ENCODE data around the gene ETS1. TPM values are rescaled to one million over a fixed set of nuclear protein-coding genes. Genes with fewer than 3 reads are reported as not detected.

The ETS1 gene
- total RNA-seq, 2 experiments from 2014 or later: 436 to 444 TPM

DNA sequence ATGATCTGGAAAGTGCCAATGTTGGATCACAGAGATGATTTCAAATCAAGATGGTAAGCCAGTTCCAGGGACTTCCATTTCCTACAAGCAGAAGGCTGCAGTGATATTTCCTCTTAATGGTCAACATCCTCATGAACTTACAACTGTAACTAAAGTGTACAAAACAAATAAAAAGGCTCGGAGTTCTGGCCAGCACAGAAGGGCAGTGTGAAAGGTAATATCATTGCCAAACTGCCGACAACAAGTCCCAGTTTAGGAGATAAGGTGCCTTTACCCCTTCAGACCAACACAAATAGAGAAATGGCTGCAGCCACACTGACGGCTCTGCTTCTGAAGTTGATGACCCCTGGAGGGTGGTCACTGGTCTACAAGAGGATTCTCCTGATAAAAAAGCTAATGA, 91.1 kb downstream of the ETS1 start:
- intact Hi-C loops (cut with micrococcal nuclease): no loop called here
- no peaks in the 10 kb centered on the region for H3K27me3 Mint-ChIP-seq
- no peaks in the 10 kb centered on the region for H3K9me3 Mint-ChIP-seq
- ChIA-PET POLR2A (interaction anchor here (1.0 to 18.8 kb wide), 6 partner anchors 9 to 154 kb away, joined by 5 to 600 read pairs (median 8); no protein-coding TSS in a partner anchor), CTCF (interaction anchor here (1.2 to 2.3 kb wide), 7 partner anchors 10 to 206 kb away, joined by 3 to 10 read pairs (median 6); no protein-coding TSS in a partner anchor)
- peak overlapping the region; percentile 91 for H3K27ac Mint-ChIP-seq
- DNase-seq: no peak
- peak overlapping the region; percentile 71 for H3K4me3 Mint-ChIP-seq
- H3K36me3 Mint-ChIP-seq: peaks cover 78% of the 10 kb centered on the region
- H3K4me1 Mint-ChIP-seq (ENCODE audit: low read depth): peaks cover 95% of the 10 kb centered on the region

DNA sequence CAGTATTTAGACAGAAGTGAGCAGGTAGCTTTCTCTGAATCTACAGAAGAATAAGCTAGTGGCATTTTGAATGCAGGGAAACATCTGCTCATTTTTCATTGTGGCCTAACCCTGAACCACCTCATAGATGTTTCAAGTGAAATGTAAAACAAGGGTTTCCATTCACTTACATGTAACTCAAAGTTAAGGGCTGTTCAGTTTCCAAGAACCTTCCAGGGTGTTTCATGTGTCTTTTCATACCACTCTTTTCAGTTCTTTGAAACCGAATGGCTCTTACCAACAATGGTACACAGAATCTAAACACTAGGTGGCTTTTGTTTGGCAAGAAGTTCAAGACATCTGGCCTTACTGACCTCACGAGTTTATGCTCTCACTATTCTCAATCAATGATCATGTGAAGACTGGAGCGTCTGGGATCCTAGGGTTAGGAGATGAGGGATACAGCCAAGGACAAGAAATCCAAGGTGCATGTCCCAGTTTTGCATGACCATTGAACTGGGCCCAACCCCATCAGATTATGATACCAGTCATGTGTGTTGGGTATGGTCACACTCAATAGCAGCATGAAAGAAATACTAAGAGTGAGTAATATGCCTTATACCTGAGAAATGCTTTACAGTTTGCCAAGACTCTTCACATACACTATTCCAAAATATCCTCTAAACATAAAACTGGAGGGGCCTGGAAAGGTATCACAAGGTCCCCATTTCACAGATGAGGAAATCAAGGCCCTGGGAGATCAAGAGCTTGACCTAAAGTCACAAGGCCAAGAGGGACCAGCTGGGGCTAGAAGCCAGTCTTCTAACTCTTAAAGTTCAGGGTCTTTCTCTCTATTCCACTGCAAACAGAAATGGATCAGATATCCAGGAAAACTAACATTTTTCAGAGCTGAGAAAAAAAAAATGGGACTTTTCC, 92.7 kb downstream of the ETS1 start:
- no peak for DNase-seq
- ChIA-PET CTCF (interaction anchor here (0.7 to 4.9 kb wide), 11 partner anchors 10 to 323 kb away, joined by 3 to 29 read pairs (median 6); no protein-coding TSS in a partner anchor), POLR2A (interaction anchor here (0.5 to 14.5 kb wide), 12 partner anchors 13 to 206 kb away, joined by 3 to 407 read pairs (median 4); partner anchors contain the start of gene FLI1)
- Mint-ChIP-seq H3K27me3 (no peaks in the 10 kb centered on the region), H3K4me1 (ENCODE audit: low read depth) (peaks cover 95% of the 10 kb centered on the region), H3K9me3 (no peaks in the 10 kb centered on the region), H3K36me3 (peaks cover 77% of the 10 kb centered on the region), H3K4me3 (peak overlapping the region; percentile 57), H3K27ac (peak overlapping the region; percentile 91)
- intact Hi-C loops (cut with micrococcal nuclease): loop anchor here (1.0 to 5.0 kb wide), 7 partner anchors 9 to 262 kb away; no protein-coding TSS in a partner anchor

- CTCF ChIA-PET: interaction anchor here (0.9 to 4.9 kb wide), 15 partner anchors 9 to 337 kb away, joined by 3 to 29 read pairs (median 4); no protein-coding TSS in a partner anchor
- intact Hi-C loops (cut with micrococcal nuclease): loop anchor here (1.0 to 5.0 kb wide), 2 partner anchors 58 to 151 kb away; no protein-coding TSS in a partner anchor
- H3K27me3 Mint-ChIP-seq: no peaks in the 10 kb centered on the region
- peaks cover 95% of the 10 kb centered on the region for H3K4me1 Mint-ChIP-seq (ENCODE audit: low read depth)
- H3K27ac Mint-ChIP-seq: peak overlapping the region; percentile 91
- peaks cover 79% of the 10 kb centered on the region for H3K36me3 Mint-ChIP-seq
- POLR2A ChIA-PET: interaction anchor here (0.6 to 14.5 kb wide), 14 partner anchors 12 to 205 kb away, joined by 3 to 407 read pairs (median 4); no protein-coding TSS in a partner anchor
- no peaks in the 10 kb centered on the region for H3K9me3 Mint-ChIP-seq
- peak overlapping the region; percentile 68 for H3K4me3 Mint-ChIP-seq
- no peak for DNase-seq
These were observed 93.8 kb downstream of the ETS1 start for GRCh38 chr11:128493570-128493965.

DNA sequence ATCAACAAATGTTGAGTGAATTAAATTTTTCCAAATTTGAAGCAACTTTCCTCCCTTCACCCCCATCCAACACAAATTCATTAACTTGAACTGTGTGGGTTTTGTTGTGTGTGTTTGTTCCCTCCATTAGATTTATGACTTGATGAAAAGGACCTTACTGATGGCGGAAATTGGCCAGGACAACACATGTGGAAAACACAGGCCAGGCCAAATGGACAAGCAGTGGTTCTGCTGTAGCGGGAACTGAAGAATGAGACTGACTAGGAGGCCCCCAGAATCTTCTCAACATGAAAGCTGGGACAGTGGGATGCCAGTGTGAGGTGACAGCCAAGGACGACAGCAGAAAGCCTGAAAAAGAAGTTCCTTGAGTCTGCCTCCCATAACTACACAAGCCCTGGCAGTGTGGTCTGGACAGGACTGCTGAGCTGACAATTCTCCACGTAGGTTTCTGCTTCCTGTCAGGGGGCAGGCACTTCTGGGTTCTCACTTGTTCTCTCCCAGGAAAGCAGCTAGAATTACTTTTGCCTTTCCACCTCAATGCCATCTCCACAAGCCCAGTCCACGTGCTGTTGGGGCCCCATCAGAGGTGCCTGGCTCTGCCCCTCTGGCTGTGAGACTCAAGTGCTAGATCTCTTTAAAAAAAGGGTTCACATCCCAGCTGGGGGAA, 94.3 kb downstream of the ETS1 start:
- no peaks in the 10 kb centered on the region for H3K9me3 Mint-ChIP-seq
- DNase-seq: peak; percentile 67
- peaks cover 84% of the 10 kb centered on the region for H3K36me3 Mint-ChIP-seq
- peak overlapping the region; percentile 68 for H3K4me3 Mint-ChIP-seq
- H3K27ac Mint-ChIP-seq: peak overlapping the region; percentile 91
- H3K27me3 Mint-ChIP-seq: no peaks in the 10 kb centered on the region
- H3K4me1 Mint-ChIP-seq (ENCODE audit: low read depth): peaks cover 96% of the 10 kb centered on the region
- CTCF ChIA-PET: interaction anchor here (0.9 to 4.9 kb wide), 15 partner anchors 9 to 338 kb away, joined by 3 to 29 read pairs (median 4); no protein-coding TSS in a partner anchor
- intact Hi-C loops (cut with micrococcal nuclease): loop anchor here (1.0 to 5.0 kb wide), 2 partner anchors 58 to 151 kb away; no protein-coding TSS in a partner anchor
- POLR2A ChIA-PET: interaction anchor here (0.6 to 14.5 kb wide), 12 partner anchors 11 to 204 kb away, joined by 3 to 407 read pairs (median 6); no protein-coding TSS in a partner anchor

DNA sequence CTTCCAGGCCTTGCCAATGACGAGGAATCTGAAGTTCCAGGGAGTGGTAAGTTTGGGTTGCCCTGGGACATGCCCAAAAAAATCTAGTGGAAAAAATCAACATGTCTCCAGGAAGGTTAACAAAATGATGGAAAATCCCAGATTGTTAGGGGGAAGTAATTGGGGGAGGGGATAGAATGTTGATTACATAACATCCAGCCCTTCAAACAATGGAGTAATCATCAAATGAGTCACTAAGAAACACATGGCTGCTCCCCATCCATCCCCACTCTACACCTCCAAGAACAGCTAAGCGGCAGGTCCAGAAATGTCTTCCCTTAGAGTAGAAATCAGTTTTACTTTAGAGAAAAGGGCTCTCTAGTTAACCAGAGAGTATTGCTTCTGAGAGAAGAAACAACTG, 94.9 kb downstream of the ETS1 start:
- no peak for DNase-seq

GRCh38 chr11:128491195-128491936, 96.0 kb downstream of the ETS1 start:
- Mint-ChIP-seq H3K9me3 (no peaks in the 10 kb centered on the region), H3K27ac (peak overlapping the region; percentile 91), H3K4me1 (ENCODE audit: low read depth) (peaks cover 95% of the 10 kb centered on the region), H3K4me3 (peak overlapping the region; percentile 68), H3K36me3 (peaks cover 84% of the 10 kb centered on the region), H3K27me3 (no peaks in the 10 kb centered on the region)
- DNase-seq: no peak
- ChIA-PET CTCF (interaction anchor here (0.6 to 4.9 kb wide), 8 partner anchors 10 to 203 kb away, joined by 3 to 29 read pairs (median 4); no protein-coding TSS in a partner anchor), POLR2A (interaction anchor here (0.8 to 14.5 kb wide), 10 partner anchors 10 to 202 kb away, joined by 3 to 407 read pairs (median 10); no protein-coding TSS in a partner anchor)
- intact Hi-C loops (cut with micrococcal nuclease): loop anchor here (5.0 kb wide), 1 partner anchor 149 kb away; no protein-coding TSS in a partner anchor

More for the DNA sequence above, 94.9 kb downstream of the ETS1 start:
- POLR2A ChIA-PET: interaction anchor here (0.8 to 14.5 kb wide), 9 partner anchors 11 to 203 kb away, joined by 3 to 407 read pairs (median 13); no protein-coding TSS in a partner anchor
- CTCF ChIA-PET: interaction anchor here (0.6 to 4.9 kb wide), 14 partner anchors 8 to 338 kb away, joined by 3 to 29 read pairs (median 4); no protein-coding TSS in a partner anchor
- H3K36me3 Mint-ChIP-seq: peaks cover 83% of the 10 kb centered on the region
- H3K9me3 Mint-ChIP-seq: no peaks in the 10 kb centered on the region
- peak overlapping the region; percentile 91 for H3K27ac Mint-ChIP-seq
- peaks cover 95% of the 10 kb centered on the region for H3K4me1 Mint-ChIP-seq (ENCODE audit: low read depth)
- peak overlapping the region; percentile 68 for H3K4me3 Mint-ChIP-seq
- intact Hi-C loops (cut with micrococcal nuclease): loop anchor here (5.0 kb wide), 1 partner anchor 150 kb away; no protein-coding TSS in a partner anchor
- no peaks in the 10 kb centered on the region for H3K27me3 Mint-ChIP-seq

GRCh38 chr11:128490092-128490491, 97.3 kb downstream of the ETS1 start:
- peak overlapping the region; percentile 91 for H3K27ac Mint-ChIP-seq
- H3K36me3 Mint-ChIP-seq: peaks cover 87% of the 10 kb centered on the region
- no peaks in the 10 kb centered on the region for H3K27me3 Mint-ChIP-seq
- CTCF ChIA-PET: interaction anchor here (0.6 to 2.5 kb wide), 4 partner anchors 10 to 318 kb away, joined by 3 to 12 read pairs (median 4); no protein-coding TSS in a partner anchor
- H3K9me3 Mint-ChIP-seq: no peaks in the 10 kb centered on the region
- H3K4me3 Mint-ChIP-seq: peak overlapping the region; percentile 20
- DNase-seq: no peak
- H3K4me1 Mint-ChIP-seq (ENCODE audit: low read depth): peaks cover 95% of the 10 kb centered on the region
- POLR2A ChIA-PET: interaction anchor here (0.7 to 14.5 kb wide), 8 partner anchors 8 to 308 kb away, joined by 3 to 407 read pairs (median 10); no protein-coding TSS in a partner anchor
- intact Hi-C loops (cut with micrococcal nuclease): loop anchor here (5.0 kb wide), 1 partner anchor 148 kb away; no protein-coding TSS in a partner anchor

DNA sequence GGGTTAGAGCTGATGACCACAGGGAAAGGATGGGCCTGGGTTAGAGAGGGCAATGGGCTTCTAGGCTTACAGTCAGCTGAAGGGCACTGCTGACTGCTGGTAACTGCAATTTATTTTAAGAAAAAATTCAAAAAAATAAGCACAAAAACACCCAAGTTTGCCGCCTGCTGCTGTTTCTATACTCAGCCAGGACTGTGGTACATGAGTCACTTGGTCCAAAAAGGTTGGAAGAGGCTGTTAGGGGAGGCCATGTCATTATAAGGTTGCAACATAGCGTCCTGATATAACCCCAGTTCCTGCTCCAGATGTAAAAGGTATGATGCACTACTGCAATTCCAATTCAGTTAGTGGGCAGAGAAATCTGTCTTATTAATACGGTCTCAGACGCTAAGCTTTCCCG, 98.9 kb downstream of the ETS1 start:
- Mint-ChIP-seq H3K4me3 (peak overlapping the region; percentile 54), H3K27ac (peak overlapping the region; percentile 91), H3K36me3 (peaks cover 94% of the 10 kb centered on the region), H3K27me3 (no peaks in the 10 kb centered on the region), H3K4me1 (ENCODE audit: low read depth) (peaks cover 96% of the 10 kb centered on the region), H3K9me3 (no peaks in the 10 kb centered on the region)
- POLR2A ChIA-PET: interaction anchor here (0.7 to 14.5 kb wide), 4 partner anchors 8 to 165 kb away, joined by 3 to 407 read pairs (median 3); no protein-coding TSS in a partner anchor
- DNase-seq: peak; percentile 63
- CTCF ChIA-PET: interaction anchor here (1.6 kb wide), 1 partner anchor 14 kb away, joined by 4 read pairs; no protein-coding TSS in a partner anchor
- intact Hi-C loops (cut with micrococcal nuclease): no loop called here

- Mint-ChIP-seq H3K9me3 (no peaks in the 10 kb centered on the region), H3K4me1 (ENCODE audit: low read depth) (peaks cover 96% of the 10 kb centered on the region), H3K27ac (peak overlapping the region; percentile 91), H3K4me3 (peak overlapping the region; percentile 54), H3K36me3 (peaks cover 94% of the 10 kb centered on the region), H3K27me3 (no peaks in the 10 kb centered on the region)
- ChIA-PET CTCF (interaction anchor here (0.8 to 1.6 kb wide), 5 partner anchors 10 to 165 kb away, joined by 3 to 6 read pairs (median 3); no protein-coding TSS in a partner anchor), POLR2A (interaction anchor here (0.7 to 14.5 kb wide), 7 partner anchors 7 to 35 kb away, joined by 3 to 407 read pairs (median 5); no protein-coding TSS in a partner anchor)
- intact Hi-C loops (cut with micrococcal nuclease): no loop called here
- no peak for DNase-seq
These were observed 99.4 kb downstream of the ETS1 start for GRCh38 chr11:128487978-128488377.

- no peaks in the 10 kb centered on the region for H3K9me3 Mint-ChIP-seq
- peak overlapping the region; percentile 92 for H3K27ac Mint-ChIP-seq
- CTCF ChIA-PET: interaction anchor here (0.8 to 2.3 kb wide), 10 partner anchors 9 to 195 kb away, joined by 3 to 11 read pairs (median 4); no protein-coding TSS in a partner anchor
- H3K36me3 Mint-ChIP-seq: peaks cover 98% of the 10 kb centered on the region
- intact Hi-C loops (cut with micrococcal nuclease): loop anchor here (5.0 kb wide), 1 partner anchor 213 kb away; no protein-coding TSS in a partner anchor
- POLR2A ChIA-PET: interaction anchor here (0.9 to 14.5 kb wide), 7 partner anchors 8 to 195 kb away, joined by 3 to 407 read pairs (median 18); no protein-coding TSS in a partner anchor
- no peaks in the 10 kb centered on the region for H3K27me3 Mint-ChIP-seq
- DNase-seq: no peak
- peak overlapping the region; percentile 69 for H3K4me3 Mint-ChIP-seq
- H3K4me1 Mint-ChIP-seq (ENCODE audit: low read depth): peaks cover 98% of the 10 kb centered on the region
These were observed 103.2 kb downstream of the ETS1 start for GRCh38 chr11:128484172-128484571.

Data from activated CD4-positive, alpha-beta memory T cell treated with anti-CD3 and anti-CD28 coated beads for 36 hours (primary cell).